Left lung (tissue), 10 donors: ENCODE data around the gene ANKDD1B. TPM values are rescaled to one million over a fixed set of nuclear protein-coding genes. Genes with fewer than 3 reads are reported as not detected.
A peak's percentile ranks its signal among the peaks of the same experiment; 100 is the strongest.

Experiments used
- ATAC-seq: fragments of 200-7000 bp; cut with Tn5 transposase; one replicate; pipeline ENCODE4 v1.9.1; 2020; ENCODE audit warnings: moderate library complexity
- DNase-seq, 4 donors: peaks; one replicate each; pipeline ENCODE4 v3.0.0-alpha.2; 2013 to 2020
- H3K27ac ChIP-seq, 2 donors: fragments of 200-600 bp; sonication (generic) in 1 of 2; one replicate each; pipeline versions ENCODE4 v1.5.0 to v1.8.0; 2020 to 2021
- H3K27me3 ChIP-seq, 2 donors: fragments of 200-600 bp; sonication (generic) in 1 of 2; one replicate each; pipeline versions ENCODE4 v1.5.0 to v1.8.0; 2020 to 2021
- H3K36me3 ChIP-seq, 2 donors: fragments of 200-600 bp; sonication (generic) in 1 of 2; one replicate each; pipeline versions ENCODE4 v1.5.0 to v1.8.0; 2020 to 2021
- H3K4me1 ChIP-seq, 2 donors: fragments of 200-600 bp; one replicate each; pipeline ENCODE4 v1.8.0; 2021
- H3K4me3 ChIP-seq, 2 donors: fragments of 200-600 bp; sonication (generic) in 1 of 2; one replicate each; pipeline versions ENCODE4 v1.5.0 to v1.8.0; 2020 to 2021; ENCODE audit warnings: mild to moderate bottlenecking in 1 of 2
- H3K9me3 ChIP-seq, 2 donors: fragments of 200-600 bp; sonication (generic) in 1 of 2; one replicate each; pipeline versions ENCODE4 v1.5.0 to v1.8.0; 2020 to 2021
- CTCF ChIP-seq, 2 donors: fragments of 200-600 bp; sonication (generic) in 1 of 2; IDR thresholded peaks; one replicate each; pipeline versions ENCODE4 v1.5.0 to v1.8.0; 2021; ENCODE audit warnings: antibody characterized with exemption in 2 of 2
- intact Hi-C, 2 donors: fragments of 100-400 bp; cut with DNase I; formaldehyde crosslinking; loops; one replicate each; pipeline versions ENCODE4 v1.11.2 to v1.14.2; 2022
- polyA plus RNA-seq, 6 donors: library from polyadenylated mRNA; unstranded; fragments of 120-200 nt; gene quantifications; one replicate each; pipeline ENCODE4 v1.2.1, GENCODE V29; 2013; ENCODE audit not compliant: insufficient read length in 6 of 6
- total RNA-seq, 2 donors: library from RNA; stranded (reverse); fragmentation: NEBNext Ultra II Directional; extraction: Animal tissue kit (Norgen Biotek cat#: 25700); gene quantifications; one replicate each; pipeline ENCODE4 v1.2.1, GENCODE V29; 2021
- donor health status: DM: no; HTN: yes; CAD: no.
- donor health status: DM: no; HTN: no; CAD: no.

The ANKDD1B gene
- total and polyA plus RNA-seq, 8 donors = 3.0 to 4.9 (median 4.3) TPM

- Histone ChIP-seq H3K36me3 (peaks cover 0 to 43% of the 10 kb centered on the region in 2 donors), H3K9me3 (no peaks in the 10 kb centered on the region)
- TF ChIP-seq CTCF (IDR thresholded peaks at IDR 0.05) = no peak
Measured at GRCh38 chr5:75701856-75702255, 90.6 kb downstream of the ANKDD1B start.

GRCh38 chr5:75706016-75706415 is 94.8 kb downstream of the ANKDD1B start:
- TF ChIP-seq CTCF (IDR thresholded peaks at IDR 0.05) = no peak
- no peak for DNase-seq
- Histone ChIP-seq H3K27ac (no peak overlapping the region), H3K4me3 (no peak overlapping the region), H3K27me3 (no peaks in the 10 kb centered on the region), H3K4me1 (peaks cover 0 to 9% of the 10 kb centered on the region in 2 donors), H3K36me3 (peaks cover 0 to 46% of the 10 kb centered on the region in 2 donors), H3K9me3 (no peaks in the 10 kb centered on the region)
- peak; percentile 45 for ATAC-seq
- intact Hi-C loops = no loop called here

More at GRCh38 chr5:75701856-75702255, 90.6 kb downstream of the ANKDD1B start:
- intact Hi-C loops = no loop called here
- ATAC-seq (no peak), DNase-seq (no peak)
- no peaks in the 10 kb centered on the region for H3K4me1 ChIP-seq
- H3K27ac ChIP-seq = no peak overlapping the region
- H3K4me3 ChIP-seq = no peak overlapping the region
- no peaks in the 10 kb centered on the region for H3K27me3 ChIP-seq

- Histone ChIP-seq H3K4me1 (peaks cover 0 to 9% of the 10 kb centered on the region in 2 donors), H3K9me3 (no peaks in the 10 kb centered on the region), H3K27me3 (no peaks in the 10 kb centered on the region), H3K27ac (no peak overlapping the region), H3K36me3 (peaks cover 0 to 42% of the 10 kb centered on the region in 2 donors), H3K4me3 (no peak overlapping the region)
- TF ChIP-seq CTCF (IDR thresholded peaks at IDR 0.05) = no peak
- DNase-seq (no peak), ATAC-seq (no peak)
- intact Hi-C loops = no loop called here
Measured at GRCh38 chr5:75706775-75707174, 95.5 kb downstream of the ANKDD1B start.

GRCh38 chr5:75707911-75708509 is 96.8 kb downstream of the ANKDD1B start:
- no peaks in the 10 kb centered on the region for H3K9me3 ChIP-seq
- peak; percentile 86 for ATAC-seq
- TF ChIP-seq CTCF (IDR thresholded peaks at IDR 0.05) = no peak
- no peaks in the 10 kb centered on the region for H3K27me3 ChIP-seq
- intact Hi-C loops = no loop called here
- no peak overlapping the region for H3K27ac ChIP-seq
- no peak for DNase-seq
- H3K4me3 ChIP-seq = no peak overlapping the region
- H3K36me3 ChIP-seq = peaks cover 0 to 30% of the 10 kb centered on the region in 2 donors
- H3K4me1 ChIP-seq = peaks cover 0 to 9% of the 10 kb centered on the region in 2 donors

- ATAC-seq = peak; percentile 54
Measured at GRCh38 chr5:75710637-75711036, 99.4 kb downstream of the ANKDD1B start.

More at GRCh38 chr5:75710637-75711036, 99.4 kb downstream of the ANKDD1B start:
- TF ChIP-seq CTCF (IDR thresholded peaks at IDR 0.05) = no peak
- H3K9me3 ChIP-seq = no peaks in the 10 kb centered on the region
- H3K27me3 ChIP-seq = no peaks in the 10 kb centered on the region
- H3K27ac ChIP-seq = no peak overlapping the region
- DNase-seq = no peak
- H3K4me1 ChIP-seq = peaks cover 0 to 10% of the 10 kb centered on the region in 2 donors
- H3K4me3 ChIP-seq = no peak overlapping the region
- H3K36me3 ChIP-seq = peaks cover 0 to 9% of the 10 kb centered on the region in 2 donors
- intact Hi-C loops = no loop called here
